GM21786 (cell line): Measurements from ENCODE around the gene NDUFV2.
"Not testable (repeated sequence)": the region's sequence is repeated elsewhere in the genome, so short reads cannot be mapped to it uniquely, and the experiment has no call there.

Experiments used
- ATAC-seq: cut with Tn5 transposase; IDR thresholded peaks from one replicate; pipeline ENCODE4 v1.9.1; 2021; ENCODE audit not compliant: unreplicated experiment

NDUFV2 gene

GRCh38 chr18:9088727-9089126, 13.8 kb upstream of the NDUFV2 start:
- not testable (repeated sequence) for ATAC-seq

DNA sequence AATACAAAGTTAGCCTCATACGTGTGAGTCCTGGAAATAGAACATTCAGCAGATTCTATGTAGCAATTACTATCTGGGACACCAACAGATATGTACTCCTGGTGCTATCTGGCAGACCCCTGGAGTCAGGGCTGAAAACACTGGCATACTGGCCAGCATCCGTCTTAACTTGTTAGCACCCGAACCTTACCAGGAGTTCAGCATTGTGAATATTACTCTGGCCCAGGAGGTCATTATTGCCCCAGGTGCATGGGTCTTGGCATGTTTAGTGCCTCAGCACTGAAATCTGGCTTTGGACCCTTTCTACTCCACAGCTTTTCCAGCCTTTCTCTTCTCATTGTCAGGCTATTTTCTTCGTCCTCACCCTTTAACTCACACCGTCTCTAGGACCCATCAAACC, 11.9 kb upstream of the NDUFV2 start:
- no peak for ATAC-seq

- no peak for ATAC-seq
These were observed 11.4 kb upstream of the NDUFV2 start for GRCh38 chr18:9091066-9091476.

DNA sequence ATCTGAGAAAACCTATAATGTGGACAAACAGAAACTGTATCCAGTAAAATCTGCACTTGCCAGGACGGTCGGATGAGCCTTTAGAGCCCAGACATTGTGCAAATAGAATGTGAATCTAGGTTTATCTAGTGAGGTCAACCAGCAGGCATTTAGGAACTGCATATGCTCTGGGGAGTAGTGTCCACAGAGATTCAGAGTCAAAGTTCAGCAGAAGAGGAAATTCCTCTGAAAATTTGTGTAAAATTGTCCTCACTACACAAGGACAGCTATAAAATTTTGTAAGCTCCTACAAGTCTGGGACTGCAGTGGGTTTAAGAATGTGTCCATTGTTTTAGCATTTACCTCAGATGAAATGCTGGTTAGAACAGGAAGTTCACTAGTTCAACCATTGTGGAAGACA, 9.8 kb upstream of the NDUFV2 start:
- ATAC-seq: no peak

DNA sequence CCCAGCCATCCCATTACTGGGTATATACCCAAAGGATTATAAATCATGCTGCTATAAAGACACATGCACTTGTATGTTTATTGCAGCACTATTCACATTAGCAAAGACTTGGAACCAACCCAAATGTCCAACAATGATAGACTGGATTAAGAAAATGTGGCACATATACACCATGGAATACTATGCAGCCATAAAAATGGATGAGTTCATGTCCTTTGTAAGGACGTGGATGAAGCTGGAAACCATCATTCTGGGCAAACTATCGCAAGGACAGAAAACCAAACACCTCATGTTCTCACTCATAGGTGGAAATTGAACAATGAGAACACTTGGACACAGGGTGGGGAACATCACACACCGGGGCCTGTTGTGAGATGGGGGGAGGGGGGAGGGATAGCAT, 9.4 kb upstream of the NDUFV2 start:
- ATAC-seq: not testable (repeated sequence)

DNA sequence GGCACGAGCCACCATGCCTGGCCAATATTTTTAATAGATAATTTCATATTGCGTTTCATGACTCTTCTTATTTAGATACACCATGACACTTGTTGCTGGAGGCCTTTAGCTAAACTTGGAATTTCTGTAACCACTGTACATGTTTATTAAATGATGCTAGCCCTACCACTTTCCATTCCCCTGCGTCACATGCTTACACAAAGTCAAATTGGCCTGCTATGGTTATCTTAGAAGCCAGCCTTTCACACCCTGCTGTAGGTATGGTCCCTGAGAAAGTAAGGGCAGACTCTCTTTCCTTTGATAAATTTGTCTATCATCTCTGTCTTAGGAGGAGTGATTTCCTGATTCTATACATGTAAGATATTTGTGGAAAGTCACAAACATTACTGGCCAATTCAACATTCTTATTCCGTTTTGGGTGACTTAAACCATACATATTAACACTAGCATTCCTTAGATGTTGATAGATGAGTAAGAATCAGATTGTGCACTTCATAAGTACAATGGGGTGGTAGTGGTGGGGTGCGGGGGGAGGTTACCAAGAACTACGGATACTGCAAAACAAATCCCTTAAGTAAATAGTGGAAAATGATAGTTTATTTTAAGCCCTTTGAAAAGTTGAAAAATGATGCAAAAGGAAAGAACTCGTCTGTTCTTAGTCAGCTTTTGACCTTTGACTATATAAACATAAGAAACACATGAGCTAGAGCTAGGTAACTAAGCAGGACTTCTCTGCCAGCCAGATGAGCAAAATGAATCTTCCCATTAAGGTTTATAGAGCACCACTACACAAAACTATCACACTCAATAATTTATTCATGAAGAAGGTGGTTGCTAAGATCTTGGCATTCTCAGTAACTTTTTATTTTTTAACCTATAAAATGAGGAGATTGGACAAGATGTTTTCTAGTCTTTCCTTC, 7.9 kb upstream of the NDUFV2 start:
- ATAC-seq: no peak

DNA sequence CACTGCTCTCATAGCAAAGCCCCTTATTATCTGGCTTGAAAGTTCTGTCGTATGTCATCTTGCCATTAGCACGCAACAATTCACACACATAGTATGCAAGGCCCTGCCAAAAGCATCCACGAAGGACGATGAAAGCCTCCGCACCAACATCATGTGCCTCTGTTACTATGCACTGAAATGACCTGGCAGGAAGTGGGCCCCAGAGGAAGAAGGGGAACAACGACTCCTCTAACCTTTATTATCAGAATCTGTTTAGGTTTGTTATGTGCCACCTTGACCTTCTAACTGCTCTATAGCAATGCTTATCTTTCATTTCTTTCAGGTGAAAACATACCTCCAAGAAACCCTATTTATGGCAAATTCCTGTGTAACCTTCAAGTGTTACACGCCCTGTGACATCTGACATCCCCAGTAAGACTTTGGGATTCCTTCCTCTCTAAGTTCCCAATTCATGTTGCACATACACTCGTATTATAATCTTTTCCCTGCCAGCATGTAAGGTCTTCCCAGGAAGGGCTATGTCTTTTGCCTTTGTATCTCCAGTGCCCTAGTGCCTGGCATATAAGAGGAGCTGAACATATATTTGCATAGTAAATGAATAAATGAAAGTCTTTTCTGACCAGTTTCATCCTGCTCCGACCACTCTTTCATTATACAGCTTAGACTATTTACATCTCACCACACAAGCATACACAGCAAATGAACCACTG, 7.0 kb upstream of the NDUFV2 start:
- ATAC-seq: peak; percentile 90

DNA sequence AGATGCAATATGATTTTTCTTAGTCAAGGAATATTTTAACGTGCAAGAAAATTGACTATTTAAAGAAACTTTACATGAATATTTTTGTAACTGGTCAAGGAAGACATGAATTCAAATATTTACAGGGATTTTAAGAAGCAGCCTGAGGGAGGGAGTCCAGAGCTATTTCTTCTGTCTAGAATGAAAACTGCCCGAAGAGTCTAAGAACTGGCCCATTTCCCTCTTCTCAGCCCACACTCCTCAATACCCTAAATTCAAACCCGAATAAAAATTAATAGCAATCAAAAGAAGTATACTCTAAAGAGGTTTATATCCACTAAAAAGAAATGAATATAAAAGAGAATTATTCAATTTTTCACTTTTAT, 6.5 kb upstream of the NDUFV2 start:
- no peak for ATAC-seq

- no peak for ATAC-seq
These were observed 5.8 kb upstream of the NDUFV2 start for GRCh38 chr18:9096685-9097084.

GRCh38 chr18:9097349-9097748, 5.2 kb upstream of the NDUFV2 start:
- ATAC-seq: no peak

GRCh38 chr18:9100796-9101195, 1.7 kb upstream of the NDUFV2 start:
- ATAC-seq: no peak

GRCh38 chr18:9101730-9102507, 580 bp upstream of the NDUFV2 start:
- peak; percentile 2 for ATAC-seq

GRCh38 chr18:9103376-9103873, 926 bp downstream of the NDUFV2 start:
- ATAC-seq: no peak

- ATAC-seq: no peak
These were observed 1.9 kb downstream of the NDUFV2 start for GRCh38 chr18:9104244-9104901.

GRCh38 chr18:9105420-9105819, 2.9 kb downstream of the NDUFV2 start:
- no peak for ATAC-seq

- no peak for ATAC-seq
These were observed 3.6 kb downstream of the NDUFV2 start for GRCh38 chr18:9106094-9106493.

DNA sequence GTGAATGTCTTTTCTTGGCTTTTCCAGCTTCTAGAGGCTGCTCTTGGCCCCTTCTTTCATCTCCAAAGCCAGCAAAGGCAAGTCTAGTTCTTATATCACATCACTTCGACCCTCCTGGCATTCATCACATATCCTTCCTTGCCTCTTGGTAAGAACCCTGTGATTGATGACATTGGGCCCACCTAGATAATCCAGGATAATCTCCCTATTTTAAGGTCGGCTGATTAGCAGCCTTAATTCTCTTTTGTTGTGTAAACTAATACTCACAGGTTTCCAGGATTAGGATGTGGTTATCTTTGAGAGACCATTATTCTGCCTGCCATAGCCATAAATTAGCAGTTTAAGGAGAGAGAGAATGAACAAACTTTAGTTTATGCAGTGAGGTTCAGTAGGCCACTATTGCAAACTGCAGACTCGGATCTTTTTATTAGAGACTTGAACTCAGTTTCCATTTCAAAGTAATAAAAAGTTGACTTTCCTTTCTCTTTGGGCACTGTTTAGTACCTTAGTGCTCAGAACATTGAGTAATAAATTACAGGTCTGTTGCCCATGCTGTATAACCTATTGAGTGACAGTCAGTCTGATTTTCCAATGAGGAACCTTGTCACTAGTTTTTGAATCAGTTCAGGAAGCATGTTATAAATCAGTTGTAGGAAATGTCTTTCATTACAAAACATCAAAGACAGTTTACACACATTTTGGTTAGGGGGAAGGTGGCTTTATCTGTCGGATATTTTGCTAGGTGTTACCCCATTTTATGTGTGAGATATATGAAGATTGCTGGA, 4.5 kb downstream of the NDUFV2 start:
- ATAC-seq: no peak

DNA sequence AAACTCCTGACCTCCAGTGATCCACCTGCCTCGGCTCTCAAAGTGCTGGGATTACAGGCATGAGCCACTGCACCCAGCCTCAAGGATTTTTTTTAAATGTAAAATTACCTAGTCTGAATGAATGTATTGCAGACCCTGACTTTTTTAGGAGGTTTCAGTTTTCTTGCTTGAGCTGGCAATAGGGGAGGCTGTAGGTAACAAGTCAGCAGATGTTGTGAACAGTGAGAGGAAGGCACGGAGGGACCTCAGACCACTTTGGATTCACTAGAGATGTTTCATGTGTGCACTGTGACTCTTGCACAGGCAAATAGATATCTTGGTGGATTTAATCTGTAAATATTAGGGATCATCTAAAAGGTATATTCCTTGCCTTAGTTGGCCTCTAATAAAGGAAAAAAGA, 6.4 kb downstream of the NDUFV2 start:
- no peak for ATAC-seq

GRCh38 chr18:9109523-9109922, 7.0 kb downstream of the NDUFV2 start:
- no peak for ATAC-seq
